Hematopoietic multipotent progenitor cell treated with erythropoietin and hydrocortisone succinate and interleukin-3 and kit ligand, for 17 days (in vitro differentiated cells): ENCODE measurements around the gene CD3E.

Experiments used
- DNase-seq: peaks from one replicate; pipeline ENCODE4 v3.0.0-alpha.2; 2015; ENCODE audit warnings: low spot score

The CD3E gene

DNA sequence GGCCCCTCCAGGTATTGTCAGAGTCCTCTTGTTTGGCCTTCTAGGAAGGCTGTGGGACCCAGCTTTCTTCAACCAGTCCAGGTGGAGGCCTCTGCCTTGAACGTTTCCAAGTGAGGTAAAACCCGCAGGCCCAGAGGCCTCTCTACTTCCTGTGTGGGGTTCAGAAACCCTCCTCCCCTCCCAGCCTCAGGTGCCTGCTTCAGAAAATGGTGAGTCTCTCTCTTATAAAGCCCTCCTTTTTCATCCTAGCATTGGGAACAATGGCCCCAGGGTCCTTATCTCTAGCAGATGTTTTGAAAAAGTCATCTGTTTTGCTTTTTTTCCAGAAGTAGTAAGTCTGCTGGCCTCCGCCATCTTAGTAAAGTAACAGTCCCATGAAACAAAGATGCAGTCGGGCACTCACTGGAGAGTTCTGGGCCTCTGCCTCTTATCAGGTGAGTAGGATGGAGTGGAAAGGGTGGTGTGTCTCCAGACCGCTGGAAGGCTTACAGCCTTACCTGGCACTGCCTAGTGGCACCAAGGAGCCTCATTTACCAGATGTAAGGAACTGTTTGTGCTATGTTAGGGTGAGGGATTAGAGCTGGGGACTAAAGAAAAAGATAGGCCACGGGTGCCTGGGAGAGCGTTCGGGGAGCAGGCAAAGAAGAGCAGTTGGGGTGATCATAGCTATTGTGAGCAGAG lies at the start of gene CD3E:
CD3E (plus strand) TSS at position 163 of the 681 bp plus-strand sequence; CDS start at position 386, 223 bp downstream.
- DNase-seq: no peak

GRCh38 chr11:118258410-118258809 lies 46.1 kb upstream of the CD3E start:
- no peak for DNase-seq

GRCh38 chr11:118259138-118259537 lies 45.4 kb upstream of the CD3E start:
- no peak for DNase-seq

DNA sequence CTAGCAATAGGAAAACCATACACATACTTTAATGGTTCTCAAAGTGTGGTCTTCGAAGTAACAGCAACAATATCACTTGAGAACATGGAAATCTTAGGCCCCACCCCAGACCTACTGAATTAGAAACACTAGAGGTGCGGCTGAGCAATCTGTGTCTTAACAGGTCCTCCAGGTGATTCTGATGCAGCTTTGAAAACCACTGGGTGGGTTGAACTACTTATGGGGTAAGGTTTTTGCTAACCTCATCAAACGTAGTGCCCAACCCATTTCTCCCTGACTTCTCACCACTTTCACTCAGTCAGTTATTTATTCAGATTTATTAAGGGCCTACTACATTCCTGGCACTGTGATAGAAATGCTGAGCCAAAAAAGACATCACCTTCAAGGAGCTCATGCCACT lies 44.2 kb upstream of the CD3E start:
- DNase-seq: no peak

DNA sequence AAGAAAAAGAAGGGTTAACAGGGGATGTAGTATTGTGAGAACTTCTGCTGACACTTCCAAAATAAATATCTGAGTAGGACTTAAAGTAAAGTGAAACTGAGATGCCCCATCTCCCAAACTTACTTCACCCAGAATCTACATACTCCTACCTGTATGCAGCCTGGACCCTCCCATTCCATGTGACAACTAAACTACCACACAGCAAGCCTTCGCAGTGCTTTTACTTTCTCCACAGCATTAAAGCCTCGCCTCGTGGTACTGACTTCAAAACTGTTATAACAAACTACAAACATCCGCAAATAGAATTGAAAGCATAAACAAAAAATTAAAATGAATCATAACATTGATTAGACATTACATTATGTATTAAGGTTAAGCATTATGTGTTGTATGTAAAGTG lies 41.4 kb upstream of the CD3E start:
- DNase-seq: no peak

DNA sequence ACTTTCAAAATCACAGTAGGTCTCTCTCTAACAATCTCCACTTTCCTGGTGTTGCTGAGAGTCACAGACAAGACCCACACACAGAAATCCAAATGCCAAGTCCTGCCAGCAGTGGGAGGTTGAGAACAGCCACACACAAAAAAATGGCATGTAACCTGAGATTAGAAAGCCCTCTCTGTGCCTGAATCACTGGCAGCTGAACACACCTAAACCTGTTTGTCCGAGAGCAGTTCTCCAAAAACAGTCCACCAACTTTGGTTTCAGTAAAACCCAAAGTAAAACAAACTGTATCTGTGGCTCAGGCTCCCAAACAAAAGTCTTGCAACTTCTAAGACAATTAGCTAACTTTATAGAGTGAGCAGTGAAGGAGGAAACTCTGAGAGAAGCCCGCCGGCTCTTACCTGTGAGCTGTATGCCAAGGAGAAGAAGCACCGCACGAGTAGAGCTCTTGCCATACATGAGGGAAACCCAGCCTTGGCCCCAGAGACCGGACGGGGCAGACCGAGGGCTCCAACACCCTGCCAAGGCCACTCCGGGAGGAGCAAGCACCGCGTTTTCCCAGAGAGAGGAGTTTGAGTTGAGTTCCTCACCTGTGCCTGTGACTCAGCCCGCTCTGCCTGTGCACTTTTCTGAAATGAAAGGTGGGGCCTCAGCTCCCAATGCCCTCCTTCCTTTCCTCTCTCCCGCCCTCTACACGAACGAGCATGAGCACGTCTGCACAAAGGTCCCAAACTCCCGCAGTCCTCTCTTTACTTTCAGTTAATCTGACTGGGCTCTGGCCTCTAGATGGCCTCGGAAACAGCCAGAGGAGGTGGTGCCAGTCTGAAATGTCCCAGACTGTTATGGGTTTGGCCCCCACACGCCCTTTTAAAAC lies 40.6 kb upstream of the CD3E start, which contains the start of gene MPZL2:
MPZL2 (minus strand) TSS at position 603 of the 874 bp plus-strand sequence; CDS start at position 459, 144 bp downstream.
- DNase-seq: no peak

GRCh38 chr11:118264569-118265465 lies 39.7 kb upstream of the CD3E start:
- no peak for DNase-seq

GRCh38 chr11:118265954-118266353 lies 38.6 kb upstream of the CD3E start:
- DNase-seq: no peak

DNA sequence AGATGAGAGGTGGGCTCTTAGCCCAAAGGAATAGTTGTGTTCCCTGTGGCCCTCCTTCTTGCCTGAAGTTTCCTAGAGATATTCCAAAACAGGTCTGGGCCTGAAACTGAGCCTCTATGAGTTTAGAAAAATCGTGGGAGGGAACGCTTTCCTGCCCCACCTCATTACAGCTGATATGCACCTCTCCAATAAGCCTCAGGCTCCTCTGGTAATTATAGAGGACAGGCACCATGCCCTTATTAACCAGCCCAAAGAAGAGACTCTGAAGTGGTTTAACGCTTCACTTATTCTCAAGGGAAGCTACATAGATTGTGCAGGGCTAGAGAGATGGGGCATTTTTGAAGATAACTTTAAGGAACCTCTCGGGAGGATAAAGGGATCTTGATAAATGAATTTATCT lies 37.0 kb upstream of the CD3E start:
- DNase-seq: no peak

GRCh38 chr11:118272001-118272400 lies 32.5 kb upstream of the CD3E start:
- DNase-seq: no peak

DNA sequence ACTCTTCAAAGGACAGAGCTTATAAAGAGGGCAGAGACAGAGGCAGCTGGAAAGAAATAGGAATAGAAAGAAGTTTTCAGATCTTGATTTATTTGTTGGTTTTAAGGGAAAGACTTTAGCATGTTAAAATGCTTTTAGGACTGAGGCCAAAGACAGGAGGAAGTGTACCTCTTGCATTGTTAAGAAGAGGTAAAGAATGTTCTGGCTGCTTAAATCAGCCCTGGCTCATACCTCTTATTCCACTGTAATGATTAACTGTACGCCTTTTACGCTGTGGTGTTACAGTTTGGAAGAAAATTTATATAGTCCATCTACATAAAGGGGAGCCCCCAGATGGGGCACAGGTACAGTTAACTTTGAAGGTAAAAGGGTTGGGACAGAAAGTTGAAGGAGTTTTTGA lies 30.3 kb upstream of the CD3E start:
- DNase-seq: no peak

DNA sequence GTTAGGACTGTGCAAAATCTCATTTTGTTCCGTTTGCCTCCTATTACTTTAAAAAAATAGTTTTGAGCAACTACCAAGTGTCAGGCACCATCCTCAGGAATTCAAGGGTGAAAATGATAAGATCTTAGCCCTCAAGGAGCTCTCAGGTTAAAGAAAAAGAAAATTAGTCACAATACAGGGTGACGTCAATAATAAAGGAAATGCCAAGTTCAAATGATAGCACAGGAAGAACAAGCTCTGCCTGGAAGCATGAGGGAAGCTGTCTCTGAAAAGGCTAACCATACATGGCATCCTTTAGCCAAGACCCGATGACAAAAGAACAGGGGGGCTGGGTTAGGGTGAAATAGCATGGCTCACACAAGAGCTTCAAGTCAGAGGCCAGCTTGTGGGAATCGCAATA lies 29.4 kb upstream of the CD3E start:
- DNase-seq: no peak

DNA sequence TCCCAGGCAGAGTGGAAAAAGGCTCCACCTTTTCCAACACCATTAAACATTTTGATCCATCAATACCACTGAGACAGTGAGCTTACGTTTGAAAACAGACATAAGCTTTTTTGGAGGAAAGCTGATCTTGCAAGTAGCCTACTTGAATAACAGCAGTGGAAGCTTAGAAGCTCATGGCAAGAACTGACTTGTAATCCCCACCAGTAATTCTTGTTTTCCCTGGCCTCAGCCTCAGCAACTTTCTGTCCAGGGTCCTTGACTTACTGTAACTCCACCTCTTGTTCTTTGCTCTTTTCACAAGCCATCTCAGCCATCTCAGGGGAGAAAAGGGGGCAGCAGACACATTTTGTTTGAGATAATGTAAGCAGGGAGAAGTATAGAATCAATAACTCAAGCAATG lies 28.1 kb upstream of the CD3E start:
- DNase-seq: no peak

DNA sequence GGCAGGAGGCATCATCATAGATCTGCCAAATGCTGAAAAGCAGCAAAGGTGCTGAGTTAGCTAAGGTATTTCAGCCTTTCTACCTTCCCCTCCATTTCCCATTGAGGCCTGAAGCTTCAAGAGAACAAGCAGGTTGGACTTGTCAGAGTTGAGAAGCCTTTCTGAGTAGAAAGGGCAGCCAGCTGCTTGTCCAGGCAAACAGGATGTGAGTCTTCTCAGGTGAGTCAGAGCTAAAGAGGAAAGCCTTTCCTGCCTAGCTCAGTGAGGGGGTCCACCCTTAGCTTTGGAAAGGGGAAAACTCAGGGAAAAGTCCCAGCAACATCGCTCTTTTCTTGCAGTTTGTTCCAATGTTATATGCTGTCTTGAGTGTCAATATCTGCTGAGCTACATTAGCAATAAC lies 27.2 kb upstream of the CD3E start:
- no peak for DNase-seq

DNA sequence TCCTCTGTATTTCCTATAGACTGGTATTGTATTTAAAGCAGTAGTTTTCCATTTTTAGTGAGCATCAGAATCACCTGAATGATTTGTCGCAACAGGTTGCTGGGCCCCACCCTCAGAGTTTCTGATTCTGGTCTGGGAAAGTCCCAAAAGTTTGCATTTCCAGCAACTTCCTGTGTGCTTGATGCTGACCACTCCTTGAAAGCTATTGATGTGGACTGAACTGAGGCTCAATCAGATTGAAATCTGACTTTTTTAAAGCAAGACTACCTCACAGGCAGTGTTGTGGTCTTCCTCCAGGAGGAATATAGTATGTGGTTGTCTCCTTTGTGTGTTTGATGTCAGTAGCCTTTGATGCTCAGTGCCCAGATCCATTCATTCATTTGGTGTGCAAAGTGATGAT lies 23.2 kb upstream of the CD3E start:
- no peak for DNase-seq

DNA sequence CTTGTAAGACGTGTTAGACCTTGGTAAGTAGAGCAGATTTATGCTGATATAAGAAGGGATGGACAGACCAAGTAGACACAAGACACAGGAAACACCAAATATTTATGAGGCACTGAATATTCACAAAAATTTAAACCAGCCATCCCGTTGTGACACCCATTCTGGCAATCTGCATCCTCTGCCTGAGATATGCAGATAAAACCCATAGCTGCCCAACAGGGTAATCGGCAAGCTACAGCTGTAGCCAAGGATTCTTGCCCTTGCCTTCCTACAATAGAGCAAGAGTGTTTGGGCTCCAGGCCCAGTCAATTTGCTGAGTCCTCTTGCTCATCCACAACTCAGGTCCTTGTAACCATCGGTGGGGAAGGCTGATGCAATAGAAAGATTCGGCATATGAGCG lies 21.9 kb upstream of the CD3E start:
- DNase-seq: no peak

DNA sequence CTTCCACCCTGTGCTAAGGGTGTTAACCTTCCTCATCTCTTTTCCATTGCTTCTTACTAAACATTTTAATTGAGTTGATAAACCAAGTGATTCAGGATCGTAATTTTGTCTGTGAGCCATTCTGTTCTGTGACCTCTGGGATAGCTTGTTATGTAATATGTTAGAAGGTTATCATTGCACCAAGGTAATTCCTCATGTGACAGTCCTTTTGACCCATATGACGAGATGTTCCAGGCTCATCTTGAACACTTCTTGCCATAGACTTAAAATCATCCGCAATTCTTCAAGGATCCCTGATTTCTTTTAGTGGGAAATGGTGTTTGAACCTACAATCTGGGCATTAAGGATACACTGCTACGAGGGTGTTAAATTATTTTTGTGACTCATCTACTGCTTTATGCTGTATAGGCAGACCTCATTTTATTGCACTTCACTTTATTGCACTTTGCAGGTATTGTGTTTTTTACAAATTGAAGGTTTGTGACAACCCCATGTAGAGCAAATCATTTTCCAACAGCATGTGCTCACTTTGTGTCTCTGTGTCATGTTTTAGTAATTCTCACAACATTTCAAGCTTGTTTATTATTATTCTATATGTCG lies 21.4 kb upstream of the CD3E start:
- DNase-seq: no peak

DNA sequence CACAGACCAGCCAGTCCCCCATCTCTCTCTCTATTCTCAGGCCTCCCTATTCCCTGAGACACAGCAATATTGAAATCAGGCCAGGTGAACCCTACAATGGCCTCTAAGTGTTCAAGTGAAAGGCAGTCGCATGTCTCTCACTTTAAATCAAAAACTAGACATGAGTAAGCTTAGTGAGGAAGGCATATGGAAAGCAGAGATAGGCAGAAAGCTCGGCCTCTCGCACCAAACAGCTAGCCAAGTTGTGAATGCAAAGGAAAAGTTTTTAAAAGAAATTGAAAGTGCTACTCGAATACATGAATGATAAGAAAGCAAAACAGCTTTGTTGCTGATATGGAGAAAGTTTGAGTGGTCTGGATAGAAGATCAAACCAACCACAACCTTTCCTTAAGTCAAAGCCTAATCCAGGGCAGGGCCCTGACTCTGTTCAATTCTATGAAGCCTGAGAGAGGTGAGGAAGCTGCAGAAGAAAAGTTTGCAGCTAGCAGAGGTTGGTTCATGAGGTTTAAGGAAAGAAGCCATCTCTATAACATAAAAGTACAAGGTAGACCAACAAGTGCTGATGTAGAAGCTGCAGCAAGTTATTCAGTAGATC lies 20.7 kb upstream of the CD3E start:
- DNase-seq: no peak

DNA sequence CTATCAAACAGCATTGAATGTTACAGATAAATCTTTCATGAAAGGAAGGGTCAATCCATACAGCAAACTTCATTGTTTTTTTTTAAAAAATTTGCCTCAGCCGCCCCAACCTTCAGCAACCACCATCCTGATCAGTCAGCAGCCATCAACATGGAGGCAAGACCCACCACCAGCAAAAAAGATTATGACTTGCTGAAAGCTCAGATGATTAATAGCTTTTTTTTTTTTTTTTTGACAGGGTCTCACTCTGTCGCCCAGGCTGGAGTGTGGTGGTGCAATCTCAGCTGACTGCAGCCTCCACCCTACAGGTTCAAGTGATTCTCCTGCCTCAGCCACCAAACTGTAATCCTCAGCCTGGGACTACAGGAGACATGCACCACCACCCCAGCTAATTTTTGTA lies 18.0 kb upstream of the CD3E start:
- DNase-seq: no peak

DNA sequence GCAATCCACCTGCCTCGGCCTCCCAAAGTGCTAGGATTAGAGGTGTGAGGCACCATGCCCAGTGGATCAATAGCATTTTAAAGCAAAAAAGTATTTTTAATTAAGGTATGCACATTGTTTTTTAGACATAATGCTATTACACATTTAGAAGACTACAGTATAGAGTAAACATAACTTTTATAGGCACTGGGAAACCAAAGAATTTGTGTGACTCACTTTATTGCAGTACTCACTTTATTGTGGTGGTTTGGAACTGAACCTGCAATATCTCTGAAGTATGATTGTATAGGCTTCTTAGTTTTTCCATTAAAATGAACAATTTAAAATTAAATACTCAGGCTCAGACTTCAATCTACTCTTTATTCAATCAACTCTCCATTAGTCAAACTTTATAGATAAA lies 17.5 kb upstream of the CD3E start:
- DNase-seq: no peak

DNA sequence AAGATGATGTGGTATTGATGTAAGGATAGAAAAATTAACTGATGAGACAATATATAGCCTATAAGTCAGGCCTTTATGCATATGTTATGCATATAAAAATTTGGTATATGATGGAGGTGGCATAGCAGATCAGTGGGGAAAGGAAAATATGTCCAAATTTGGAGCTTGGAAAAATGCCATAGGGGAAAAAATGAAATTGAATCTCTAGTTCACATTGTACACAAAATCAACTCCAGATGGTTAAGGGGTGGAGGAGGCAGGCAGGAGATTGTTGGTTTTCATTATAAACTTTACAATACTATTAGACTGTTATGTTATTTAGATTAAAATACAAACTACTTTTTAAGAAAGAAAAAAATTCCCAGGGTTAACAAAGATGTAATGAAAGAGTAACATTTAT lies 15.1 kb upstream of the CD3E start:
- DNase-seq: no peak

DNA sequence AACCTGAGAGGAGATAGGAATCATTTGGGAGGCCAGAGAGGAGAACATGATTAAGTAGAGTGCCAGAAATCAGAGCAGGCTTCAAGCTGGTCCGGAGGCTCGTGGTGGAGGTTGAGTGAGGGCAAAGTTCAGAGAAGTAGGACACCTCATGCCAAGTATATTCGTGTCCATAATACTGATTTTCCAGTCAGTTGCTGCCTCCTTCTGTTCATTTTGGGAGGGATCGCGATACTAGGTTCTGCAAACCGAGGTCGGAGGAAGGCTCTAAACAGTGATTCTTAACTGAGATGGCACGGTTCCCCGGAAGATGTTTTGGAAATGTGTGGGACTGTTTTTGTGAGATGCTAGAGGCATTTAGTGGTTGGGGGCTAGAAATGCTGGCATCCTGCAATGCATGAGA lies 13.6 kb upstream of the CD3E start:
- no peak for DNase-seq
